C4-2B (cell line): ENCODE results near the gene CPNE8.

Experiments used
- H3K27ac ChIP-seq: fragments of 450-650 bp; 2 replicates; pipeline ENCODE4 v1.5.1; 2017
- CTCF ChIP-seq: fragments of 450-650 bp; conservative IDR thresholded peaks from 2 replicates; pipeline ENCODE4 v1.5.1; 2017; ENCODE audit warnings: mild to moderate bottlenecking
- ZFX ChIP-seq: fragments of 450-650 bp; IDR thresholded peaks from 2 replicates; pipeline ENCODE4 v1.6.1; 2017

CPNE8 gene

GRCh38 chr12:38628288-38628687 lies 277.1 kb downstream of the CPNE8 start:
- TF ChIP-seq CTCF: no peak
- H3K27ac ChIP-seq: no peak overlapping the region

GRCh38 chr12:38625306-38625705 lies 280.1 kb downstream of the CPNE8 start:
- no peak overlapping the region for H3K27ac ChIP-seq
- TF ChIP-seq CTCF (no peak), ZFX (no peak)

- H3K27ac ChIP-seq: no peak overlapping the region
- no peak for TF ChIP-seq CTCF
- TF ChIP-seq ZFX: no peak
These were observed 291.2 kb downstream of the CPNE8 start for GRCh38 chr12:38614171-38614570.

GRCh38 chr12:38610808-38611350 lies 294.5 kb downstream of the CPNE8 start:
- no peak for TF ChIP-seq ZFX
- TF ChIP-seq CTCF: no peak
- H3K27ac ChIP-seq: no peak overlapping the region

GRCh38 chr12:38607295-38607694 lies 298.1 kb downstream of the CPNE8 start:
- TF ChIP-seq CTCF (no peak), ZFX (no peak)
- no peak overlapping the region for H3K27ac ChIP-seq
